Testis (tissue), 2 donors: Measurements from ENCODE around the gene ROBO1.

Source experiments
- POLR2A ChIP-seq: fragments of 450-650 bp; IDR thresholded peaks from one replicate; pipeline ENCODE4 v1.6.1; 2017; ENCODE audit warnings: antibody characterized with exemption, mild to moderate bottlenecking, moderate library complexity
- TF ChIP-seq, protein P1 (sequence below), 3 experiments: fragments of 450-650 bp in 2 of 3; fragments of 200-600 bp in 1 of 3; sonication (generic) in 1 of 3; IDR thresholded peaks; one replicate each; pipeline ENCODE4 v1.5.1; 2016 to 2019; ENCODE audit warnings: antibody characterized with exemption in 3 of 3, mild to moderate bottlenecking in 2 of 3, moderate library complexity in 1 of 3

- TF ChIP-seq POLR2A = no peak
- TF ChIP-seq, protein P1, sequence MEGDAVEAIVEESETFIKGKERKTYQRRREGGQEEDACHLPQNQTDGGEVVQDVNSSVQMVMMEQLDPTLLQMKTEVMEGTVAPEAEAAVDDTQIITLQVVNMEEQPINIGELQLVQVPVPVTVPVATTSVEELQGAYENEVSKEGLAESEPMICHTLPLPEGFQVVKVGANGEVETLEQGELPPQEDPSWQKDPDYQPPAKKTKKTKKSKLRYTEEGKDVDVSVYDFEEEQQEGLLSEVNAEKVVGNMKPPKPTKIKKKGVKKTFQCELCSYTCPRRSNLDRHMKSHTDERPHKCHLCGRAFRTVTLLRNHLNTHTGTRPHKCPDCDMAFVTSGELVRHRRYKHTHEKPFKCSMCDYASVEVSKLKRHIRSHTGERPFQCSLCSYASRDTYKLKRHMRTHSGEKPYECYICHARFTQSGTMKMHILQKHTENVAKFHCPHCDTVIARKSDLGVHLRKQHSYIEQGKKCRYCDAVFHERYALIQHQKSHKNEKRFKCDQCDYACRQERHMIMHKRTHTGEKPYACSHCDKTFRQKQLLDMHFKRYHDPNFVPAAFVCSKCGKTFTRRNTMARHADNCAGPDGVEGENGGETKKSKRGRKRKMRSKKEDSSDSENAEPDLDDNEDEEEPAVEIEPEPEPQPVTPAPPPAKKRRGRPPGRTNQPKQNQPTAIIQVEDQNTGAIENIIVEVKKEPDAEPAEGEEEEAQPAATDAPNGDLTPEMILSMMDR (IDR thresholded peaks at IDR 0.05) = no peak
Observed at GRCh38 chr3:78926523-78926922, 841.3 kb downstream of the ROBO1 start.
